ENCODE results near the gene CHRM5. TPM values are rescaled to one million over a fixed set of nuclear protein-coding genes. Genes with fewer than 3 reads are reported as not detected.

CHRM5 gene
- not detected in 2 replicates for total RNA-seq

- Mint-ChIP-seq H3K9me3 (no peaks in the 10 kb centered on the region), H3K36me3 (ENCODE audit: low read depth) (no peaks in the 10 kb centered on the region), H3K4me3 (ENCODE audit: low read depth) (no peak within 1 kb of the TSS), H3K27me3 (ENCODE audit: low read depth) (peaks cover 6% of the 10 kb centered on the region), H3K27ac (no peak within 1 kb of the TSS), H3K4me1 (ENCODE audit: low read depth) (no peaks in the 10 kb centered on the region)
- DNase-seq (ENCODE audit: low spot score), result no peak
- intact Hi-C loops (cut with micrococcal nuclease), result no loop called here
Measured at GRCh38 chr15:33968224-33968623, at the start of gene CHRM5. Gene CHRM5, plus strand, starts transcription at chr15:33968497. Its CDS starts 94,221 bp downstream, at chr15:34062718.

GRCh38 chr15:33923446-33923845, 44.9 kb upstream of the CHRM5 start:
- no peak overlapping the region for H3K4me3 Mint-ChIP-seq (ENCODE audit: low read depth)
- no peak overlapping the region for H3K27ac Mint-ChIP-seq
- H3K9me3 Mint-ChIP-seq, result no peaks in the 10 kb centered on the region
- intact Hi-C loops (cut with micrococcal nuclease), result no loop called here
- no peaks in the 10 kb centered on the region for H3K4me1 Mint-ChIP-seq (ENCODE audit: low read depth)
- no peaks in the 10 kb centered on the region for H3K27me3 Mint-ChIP-seq (ENCODE audit: low read depth)
- DNase-seq (ENCODE audit: low spot score), result no peak
- no peaks in the 10 kb centered on the region for H3K36me3 Mint-ChIP-seq (ENCODE audit: low read depth)

GRCh38 chr15:33926260-33926659, 42.0 kb upstream of the CHRM5 start:
- no peak for DNase-seq (ENCODE audit: low spot score)
- no peaks in the 10 kb centered on the region for H3K36me3 Mint-ChIP-seq (ENCODE audit: low read depth)
- no peaks in the 10 kb centered on the region for H3K9me3 Mint-ChIP-seq
- intact Hi-C loops (cut with micrococcal nuclease), result no loop called here
- H3K27me3 Mint-ChIP-seq (ENCODE audit: low read depth), result no peaks in the 10 kb centered on the region
- no peak overlapping the region for H3K27ac Mint-ChIP-seq
- H3K4me3 Mint-ChIP-seq (ENCODE audit: low read depth), result no peak overlapping the region
- no peaks in the 10 kb centered on the region for H3K4me1 Mint-ChIP-seq (ENCODE audit: low read depth)

- Mint-ChIP-seq H3K27me3 (ENCODE audit: low read depth) (no peaks in the 10 kb centered on the region), H3K4me1 (ENCODE audit: low read depth) (no peaks in the 10 kb centered on the region), H3K36me3 (ENCODE audit: low read depth) (no peaks in the 10 kb centered on the region), H3K9me3 (no peaks in the 10 kb centered on the region), H3K4me3 (ENCODE audit: low read depth) (no peak overlapping the region), H3K27ac (no peak overlapping the region)
- DNase-seq (ENCODE audit: low spot score), result no peak
- intact Hi-C loops (cut with micrococcal nuclease), result no loop called here
Measured at GRCh38 chr15:33932734-33933133, 35.6 kb upstream of the CHRM5 start.

GRCh38 chr15:33934396-33934795, 33.9 kb upstream of the CHRM5 start:
- H3K4me3 Mint-ChIP-seq (ENCODE audit: low read depth), result no peak overlapping the region
- DNase-seq (ENCODE audit: low spot score), result no peak
- intact Hi-C loops (cut with micrococcal nuclease), result no loop called here
- H3K27ac Mint-ChIP-seq, result no peak overlapping the region
- no peaks in the 10 kb centered on the region for H3K36me3 Mint-ChIP-seq (ENCODE audit: low read depth)
- no peaks in the 10 kb centered on the region for H3K9me3 Mint-ChIP-seq
- no peaks in the 10 kb centered on the region for H3K27me3 Mint-ChIP-seq (ENCODE audit: low read depth)
- no peaks in the 10 kb centered on the region for H3K4me1 Mint-ChIP-seq (ENCODE audit: low read depth)

- Mint-ChIP-seq H3K36me3 (ENCODE audit: low read depth) (no peaks in the 10 kb centered on the region), H3K27me3 (ENCODE audit: low read depth) (no peaks in the 10 kb centered on the region), H3K4me1 (ENCODE audit: low read depth) (no peaks in the 10 kb centered on the region), H3K9me3 (no peaks in the 10 kb centered on the region), H3K27ac (no peak overlapping the region), H3K4me3 (ENCODE audit: low read depth) (no peak overlapping the region)
- no peak for DNase-seq (ENCODE audit: low spot score)
- intact Hi-C loops (cut with micrococcal nuclease), result no loop called here
Measured at GRCh38 chr15:33934921-33935320, 33.4 kb upstream of the CHRM5 start.

GRCh38 chr15:33941279-33942063, 26.8 kb upstream of the CHRM5 start:
- H3K27ac Mint-ChIP-seq, result no peak overlapping the region
- H3K4me1 Mint-ChIP-seq (ENCODE audit: low read depth), result no peaks in the 10 kb centered on the region
- no peaks in the 10 kb centered on the region for H3K36me3 Mint-ChIP-seq (ENCODE audit: low read depth)
- intact Hi-C loops (cut with micrococcal nuclease), result no loop called here
- no peak overlapping the region for H3K4me3 Mint-ChIP-seq (ENCODE audit: low read depth)
- no peaks in the 10 kb centered on the region for H3K9me3 Mint-ChIP-seq
- no peaks in the 10 kb centered on the region for H3K27me3 Mint-ChIP-seq (ENCODE audit: low read depth)
- DNase-seq (ENCODE audit: low spot score), result no peak

- H3K9me3 Mint-ChIP-seq, result no peaks in the 10 kb centered on the region
- H3K4me1 Mint-ChIP-seq (ENCODE audit: low read depth), result no peaks in the 10 kb centered on the region
- DNase-seq (ENCODE audit: low spot score), result no peak
- H3K36me3 Mint-ChIP-seq (ENCODE audit: low read depth), result no peaks in the 10 kb centered on the region
- intact Hi-C loops (cut with micrococcal nuclease), result no loop called here
- no peak overlapping the region for H3K4me3 Mint-ChIP-seq (ENCODE audit: low read depth)
- no peak overlapping the region for H3K27ac Mint-ChIP-seq
- H3K27me3 Mint-ChIP-seq (ENCODE audit: low read depth), result no peaks in the 10 kb centered on the region
Measured at GRCh38 chr15:33946152-33946551, 22.1 kb upstream of the CHRM5 start.

- DNase-seq (ENCODE audit: low spot score), result no peak
- H3K4me3 Mint-ChIP-seq (ENCODE audit: low read depth), result no peak overlapping the region
- H3K4me1 Mint-ChIP-seq (ENCODE audit: low read depth), result peaks cover 5% of the 10 kb centered on the region
- no peaks in the 10 kb centered on the region for H3K27me3 Mint-ChIP-seq (ENCODE audit: low read depth)
- H3K27ac Mint-ChIP-seq, result no peak overlapping the region
- no peaks in the 10 kb centered on the region for H3K9me3 Mint-ChIP-seq
- intact Hi-C loops (cut with micrococcal nuclease), result no loop called here
- no peaks in the 10 kb centered on the region for H3K36me3 Mint-ChIP-seq (ENCODE audit: low read depth)
Measured at GRCh38 chr15:33955945-33956344, 12.4 kb upstream of the CHRM5 start.

GRCh38 chr15:33956397-33956796, 11.9 kb upstream of the CHRM5 start:
- H3K9me3 Mint-ChIP-seq, result no peaks in the 10 kb centered on the region
- no peak overlapping the region for H3K4me3 Mint-ChIP-seq (ENCODE audit: low read depth)
- H3K27ac Mint-ChIP-seq, result no peak overlapping the region
- peaks cover 5% of the 10 kb centered on the region for H3K4me1 Mint-ChIP-seq (ENCODE audit: low read depth)
- DNase-seq (ENCODE audit: low spot score), result no peak
- no peaks in the 10 kb centered on the region for H3K27me3 Mint-ChIP-seq (ENCODE audit: low read depth)
- H3K36me3 Mint-ChIP-seq (ENCODE audit: low read depth), result no peaks in the 10 kb centered on the region
- intact Hi-C loops (cut with micrococcal nuclease), result no loop called here

GRCh38 chr15:33959844-33960548, 8.3 kb upstream of the CHRM5 start:
- H3K27me3 Mint-ChIP-seq (ENCODE audit: low read depth), result no peaks in the 10 kb centered on the region
- H3K27ac Mint-ChIP-seq, result no peak overlapping the region
- H3K36me3 Mint-ChIP-seq (ENCODE audit: low read depth), result no peaks in the 10 kb centered on the region
- intact Hi-C loops (cut with micrococcal nuclease), result loop anchor here (5.0 kb wide), 1 partner anchor 223 kb away; no protein-coding TSS in a partner anchor
- H3K4me1 Mint-ChIP-seq (ENCODE audit: low read depth), result peaks cover 5% of the 10 kb centered on the region
- no peak overlapping the region for H3K4me3 Mint-ChIP-seq (ENCODE audit: low read depth)
- no peak for DNase-seq (ENCODE audit: low spot score)
- H3K9me3 Mint-ChIP-seq, result no peaks in the 10 kb centered on the region

- no peak overlapping the region for H3K4me3 Mint-ChIP-seq (ENCODE audit: low read depth)
- H3K27me3 Mint-ChIP-seq (ENCODE audit: low read depth), result no peaks in the 10 kb centered on the region
- intact Hi-C loops (cut with micrococcal nuclease), result loop anchor here (5.0 kb wide), 1 partner anchor 223 kb away; no protein-coding TSS in a partner anchor
- peaks cover 5% of the 10 kb centered on the region for H3K4me1 Mint-ChIP-seq (ENCODE audit: low read depth)
- H3K36me3 Mint-ChIP-seq (ENCODE audit: low read depth), result no peaks in the 10 kb centered on the region
- H3K27ac Mint-ChIP-seq, result no peak overlapping the region
- no peak for DNase-seq (ENCODE audit: low spot score)
- H3K9me3 Mint-ChIP-seq, result no peaks in the 10 kb centered on the region
Measured at GRCh38 chr15:33960549-33960935, 7.8 kb upstream of the CHRM5 start.
